ENCODE measurements around the gene CALHM5. TPM values are rescaled to one million over a fixed set of nuclear protein-coding genes. Genes with fewer than 3 reads are reported as not detected.

Gene CALHM5
- total and polyA plus RNA-seq, 2 of the 4 experiments (the other 2 are of a cell fraction), result 3.3 to 10.8 TPM

DNA sequence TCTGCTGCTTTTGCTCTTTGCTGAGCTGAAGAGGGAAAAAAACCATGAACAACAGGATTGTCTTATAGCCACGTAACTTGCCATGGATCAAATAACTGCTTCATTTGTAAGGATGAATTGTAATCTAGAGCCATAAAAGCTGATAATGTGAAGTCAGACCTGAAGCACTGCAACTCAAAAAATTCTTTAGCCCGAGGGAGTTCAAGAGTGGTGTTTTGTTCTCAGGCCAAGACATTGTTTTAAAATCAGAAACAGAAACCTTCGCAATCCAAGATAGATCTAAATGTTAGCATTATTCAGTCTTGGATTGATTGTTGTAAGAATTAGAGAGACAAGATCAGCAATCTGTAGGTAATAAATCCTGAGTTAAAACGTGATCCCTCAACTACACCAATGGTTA, 34.2 kb downstream of the CALHM5 start, which contains the start of gene TRAPPC3L:
TSS of gene TRAPPC3L (minus strand) at position 34 of the 400 bp plus-strand sequence. CDS start 170 bp downstream, outside the sequence.
- Histone ChIP-seq H2AFZ (replicated peaks; ENCODE audit: low read length, poor library complexity) (no peak within 1 kb of the TSS), H3K36me3 (ENCODE audit: control insufficient read depth, insufficient read depth, low read length) (no peaks in the 10 kb centered on the region), H4K91ac (ENCODE audit: insufficient read depth, low read depth, low read length) (no peak within 1 kb of the TSS), H2AK9ac (replicated peaks; ENCODE audit: low read depth, low read length, poor library complexity) (no peak within 1 kb of the TSS), H3K56ac (ENCODE audit: extremely low read depth, insufficient read depth, low read length) (no peak within 1 kb of the TSS), H2BK5ac (ENCODE audit: low read depth, low read length, poor library complexity, severe bottlenecking) (no peak within 1 kb of the TSS), H2BK20ac (ENCODE audit: low read depth, low read length) (no peak within 1 kb of the TSS), H3K9ac (ENCODE audit: low read depth, low read length) (no peak within 1 kb of the TSS), H3K27ac (ENCODE audit: insufficient read depth, low read length) (no peak within 1 kb of the TSS), H4K8ac (ENCODE audit: low read depth in 2 of 2, low read length in 2 of 2) (no peak within 1 kb of the TSS), H3K9me1 (ENCODE audit: insufficient read depth, low read length) (no peaks in the 10 kb centered on the region), H3K4me2 (ENCODE audit: low read depth, low read length) (peak within 1 kb of the TSS; percentile 31), H4K20me1 (ENCODE audit: insufficient read depth, low read length) (no peaks in the 10 kb centered on the region), H2BK15ac (ENCODE audit: low read depth, low read length) (no peak within 1 kb of the TSS), H3K9me3 (ENCODE audit: control insufficient read depth, insufficient read depth, low read length) (no peaks in the 10 kb centered on the region), H3K4ac (ENCODE audit: low read depth, low read length) (no peak within 1 kb of the TSS), H3K14ac (replicated peaks; ENCODE audit: low read depth, low read length) (0 out of 2 replicates have a peak within 1 kb of the TSS, but pooled peaks have one; percentile 1), H3K4me1 (ENCODE audit: control insufficient read depth, insufficient read depth, low read length) (no peaks in the 10 kb centered on the region), H2BK120ac (ENCODE audit: low read depth, low read length) (no peak within 1 kb of the TSS), H3K27me3 (ENCODE audit: control insufficient read depth, insufficient read depth, low read length) (no peaks in the 10 kb centered on the region), H3K18ac (ENCODE audit: low read depth, low read length) (no peak within 1 kb of the TSS; the same call in 1 of the 2 replicates), H3K79me1 (ENCODE audit: low read depth in 1 of 2, low read length in 2 of 2) (no peaks in the 10 kb centered on the region), H3K23ac (ENCODE audit: low read depth, low read length) (no peak within 1 kb of the TSS), H2AK5ac (ENCODE audit: low read depth, low read length) (no peak within 1 kb of the TSS), H4K5ac (ENCODE audit: low read depth, low read length) (no peak within 1 kb of the TSS), H3K4me3 (ENCODE audit: insufficient read depth, low read depth, low read length) (no peak within 1 kb of the TSS)
- no TSS peak for BruUV-seq (replicated peaks)
- peak; percentile 40; the same call in 1 of the 2 replicates for ATAC-seq (ENCODE audit: low read depth)
- no peak for TF ChIP-seq POLR2A (IDR thresholded peaks at IDR 0.05; ENCODE audit: low read depth, low read length)
- TF ChIP-seq MAFK (IDR thresholded peaks at IDR 0.05; ENCODE audit: low read depth, low read length), result no peak
- no peak for TF ChIP-seq RAD21 (IDR thresholded peaks at IDR 0.05; ENCODE audit: low read length)
- no peak for TF ChIP-seq MAZ (IDR thresholded peaks at IDR 0.05; ENCODE audit: borderline replicate concordance, low read depth, low read length)
- no peak for TF ChIP-seq MXI1 (IDR thresholded peaks at IDR 0.05; ENCODE audit: borderline replicate concordance, low read depth, low read length)
- TF ChIP-seq CEBPB (IDR thresholded peaks at IDR 0.05; ENCODE audit: low read depth, low read length), result no peak
- no peak for TF ChIP-seq SMC3 (IDR thresholded peaks at IDR 0.05; ENCODE audit: low read depth, low read length)
- TF ChIP-seq FOS (IDR thresholded peaks at IDR 0.05; ENCODE audit: low read depth, low read length), result no peak
- TF ChIP-seq CHD1 (IDR thresholded peaks at IDR 0.05; ENCODE audit: low read depth, low read length), result no peak
- TF ChIP-seq BHLHE40 (IDR thresholded peaks at IDR 0.05; ENCODE audit: low read depth, low read length), result no peak
- TF ChIP-seq NFE2L2 (IDR thresholded peaks at IDR 0.05; ENCODE audit: low read depth, low read length), result no peak
- TF ChIP-seq, protein P1, sequence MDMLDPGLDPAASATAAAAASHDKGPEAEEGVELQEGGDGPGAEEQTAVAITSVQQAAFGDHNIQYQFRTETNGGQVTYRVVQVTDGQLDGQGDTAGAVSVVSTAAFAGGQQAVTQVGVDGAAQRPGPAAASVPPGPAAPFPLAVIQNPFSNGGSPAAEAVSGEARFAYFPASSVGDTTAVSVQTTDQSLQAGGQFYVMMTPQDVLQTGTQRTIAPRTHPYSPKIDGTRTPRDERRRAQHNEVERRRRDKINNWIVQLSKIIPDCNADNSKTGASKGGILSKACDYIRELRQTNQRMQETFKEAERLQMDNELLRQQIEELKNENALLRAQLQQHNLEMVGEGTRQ (IDR thresholded peaks at IDR 0.05; ENCODE audit: low read depth, low read length), result no peak
- TF ChIP-seq, protein P2, sequence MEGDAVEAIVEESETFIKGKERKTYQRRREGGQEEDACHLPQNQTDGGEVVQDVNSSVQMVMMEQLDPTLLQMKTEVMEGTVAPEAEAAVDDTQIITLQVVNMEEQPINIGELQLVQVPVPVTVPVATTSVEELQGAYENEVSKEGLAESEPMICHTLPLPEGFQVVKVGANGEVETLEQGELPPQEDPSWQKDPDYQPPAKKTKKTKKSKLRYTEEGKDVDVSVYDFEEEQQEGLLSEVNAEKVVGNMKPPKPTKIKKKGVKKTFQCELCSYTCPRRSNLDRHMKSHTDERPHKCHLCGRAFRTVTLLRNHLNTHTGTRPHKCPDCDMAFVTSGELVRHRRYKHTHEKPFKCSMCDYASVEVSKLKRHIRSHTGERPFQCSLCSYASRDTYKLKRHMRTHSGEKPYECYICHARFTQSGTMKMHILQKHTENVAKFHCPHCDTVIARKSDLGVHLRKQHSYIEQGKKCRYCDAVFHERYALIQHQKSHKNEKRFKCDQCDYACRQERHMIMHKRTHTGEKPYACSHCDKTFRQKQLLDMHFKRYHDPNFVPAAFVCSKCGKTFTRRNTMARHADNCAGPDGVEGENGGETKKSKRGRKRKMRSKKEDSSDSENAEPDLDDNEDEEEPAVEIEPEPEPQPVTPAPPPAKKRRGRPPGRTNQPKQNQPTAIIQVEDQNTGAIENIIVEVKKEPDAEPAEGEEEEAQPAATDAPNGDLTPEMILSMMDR (conservative IDR thresholded peaks at IDR 0.05; ENCODE audit: low read depth, low read length), result no peak
- no peak for TF ChIP-seq RFX5 (IDR thresholded peaks at IDR 0.05; ENCODE audit: low read depth, low read length)
- TF ChIP-seq, protein P3, sequence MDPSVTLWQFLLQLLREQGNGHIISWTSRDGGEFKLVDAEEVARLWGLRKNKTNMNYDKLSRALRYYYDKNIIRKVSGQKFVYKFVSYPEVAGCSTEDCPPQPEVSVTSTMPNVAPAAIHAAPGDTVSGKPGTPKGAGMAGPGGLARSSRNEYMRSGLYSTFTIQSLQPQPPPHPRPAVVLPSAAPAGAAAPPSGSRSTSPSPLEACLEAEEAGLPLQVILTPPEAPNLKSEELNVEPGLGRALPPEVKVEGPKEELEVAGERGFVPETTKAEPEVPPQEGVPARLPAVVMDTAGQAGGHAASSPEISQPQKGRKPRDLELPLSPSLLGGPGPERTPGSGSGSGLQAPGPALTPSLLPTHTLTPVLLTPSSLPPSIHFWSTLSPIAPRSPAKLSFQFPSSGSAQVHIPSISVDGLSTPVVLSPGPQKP (IDR thresholded peaks at IDR 0.05; ENCODE audit: borderline replicate concordance, low read depth, low read length), result no peak
- no peak for TF ChIP-seq RCOR1 (IDR thresholded peaks at IDR 0.05; ENCODE audit: insufficient replicate concordance, low read length)
- POLR2A ChIA-PET (ENCODE audit: unreplicated experiment), result no interaction called here
- in situ Hi-C loops (cut with MboI; ENCODE audit: low sequenced_read_pairs), result no loop called here
- WGBS, 2 experiments (ENCODE audit: extremely low coverage in 2 of 2, insufficient read length in 1 of 2), result 83% methylated on average over 1 of the region's 4 CpGs; no CpG with 5 or more reads in 1 of the 2 experiments
- dilution Hi-C loops (cut with HindIII; ENCODE audit: low sequenced_read_pairs, unreplicated experiment), result no loop called here
- CTCF ChIA-PET, result interaction anchor here (1.5 to 1.6 kb wide), 2 partner anchors 16 to 17 kb away, joined by 4 read pairs; no protein-coding TSS in a partner anchor
- no peak for DNase-seq
- intact Hi-C loops (cut with micrococcal nuclease), result no loop called here
